Liver (tissue), 3 donors: Measurements from ENCODE around the gene FOXC2.

Source experiments
- CTCF ChIP-seq: fragments of 150-350 bp; IDR thresholded peaks from 2 replicates; pipeline ENCODE4 v1.5.1; 2017; ENCODE audit warnings: improper control_type of control experiment, low read depth, low read length; ENCODE audit not compliant: missing input control
- RAD21 ChIP-seq, 2 donors: IDR thresholded peaks; 2 replicates each; pipeline ENCODE4 v1.6.1; 2016; ENCODE audit warnings: antibody characterized with exemption in 2 of 2, mild to moderate bottlenecking in 2 of 2
- SP1 ChIP-seq: IDR thresholded peaks from 2 replicates; pipeline ENCODE4 v1.6.1; 2018; ENCODE audit warnings: antibody characterized with exemption, mild to moderate bottlenecking
- TAF1 ChIP-seq: conservative IDR thresholded peaks from 2 replicates; pipeline ENCODE4 v1.6.1; 2016; ENCODE audit warnings: antibody characterized with exemption, mild to moderate bottlenecking
- donor health status: healthy.
- donor health status: healthy.

GRCh38 chr16:86525696-86526095, 40.9 kb upstream of the FOXC2 start:
- TF ChIP-seq CTCF = no peak
- TF ChIP-seq SP1 = no peak
- TF ChIP-seq TAF1 = no peak
- no peak for TF ChIP-seq RAD21 (IDR thresholded peaks at IDR 0.05)
